ENCODE measurements around the gene CAMSAP1. TPM values are rescaled to one million over a fixed set of nuclear protein-coding genes. Genes with fewer than 3 reads are reported as not detected.

Gene CAMSAP1
- total RNA-seq, 4 donors from 2014 or later = 15.6 to 61.2 (median 43.2) TPM

GRCh38 chr9:135927195-135928013, 20.1 kb upstream of the CAMSAP1 start:
- TF ChIP-seq CTCF (IDR thresholded peaks at IDR 0.05) (no peak), POLR2A (IDR thresholded peaks at IDR 0.05) (no peak)
- intact Hi-C loops (cut with DNase I; ENCODE audit: low total_unique reads) = no loop called here
- Histone ChIP-seq H3K4me3 (no peak overlapping the region), H3K4me1 (no peaks in the 10 kb centered on the region), H3K36me3 (no peaks in the 10 kb centered on the region), H3K27me3 (no peaks in the 10 kb centered on the region), H3K27ac (no peak overlapping the region), H3K9me3 (no peaks in the 10 kb centered on the region)
- DNase-seq = no peak

GRCh38 chr9:135926402-135927194, 19.3 kb upstream of the CAMSAP1 start:
- intact Hi-C loops (cut with DNase I; ENCODE audit: low total_unique reads) = no loop called here
- no peak for DNase-seq
- Histone ChIP-seq H3K36me3 (no peaks in the 10 kb centered on the region), H3K9me3 (no peaks in the 10 kb centered on the region), H3K27me3 (no peaks in the 10 kb centered on the region), H3K4me1 (no peaks in the 10 kb centered on the region), H3K27ac (no peak overlapping the region), H3K4me3 (no peak overlapping the region)
- no peak for TF ChIP-seq POLR2A (IDR thresholded peaks at IDR 0.05)
- TF ChIP-seq CTCF (IDR thresholded peaks at IDR 0.05) = no peak

- no peak overlapping the region for H3K27ac ChIP-seq
- TF ChIP-seq POLR2A (IDR thresholded peaks at IDR 0.05) (no peak), CTCF (IDR thresholded peaks at IDR 0.05) (no peak)
- H3K9me3 ChIP-seq = no peaks in the 10 kb centered on the region
- H3K27me3 ChIP-seq = no peaks in the 10 kb centered on the region
- no peaks in the 10 kb centered on the region for H3K4me1 ChIP-seq
- intact Hi-C loops (cut with DNase I; ENCODE audit: low total_unique reads) = no loop called here
- H3K4me3 ChIP-seq = no peak overlapping the region
- no peaks in the 10 kb centered on the region for H3K36me3 ChIP-seq
- no peak for DNase-seq
Measured at GRCh38 chr9:135925496-135926133, 18.3 kb upstream of the CAMSAP1 start.

- intact Hi-C loops (cut with DNase I; ENCODE audit: low total_unique reads) = no loop called here
- DNase-seq = no peak
- Histone ChIP-seq H3K4me1 (no peaks in the 10 kb centered on the region), H3K9me3 (no peaks in the 10 kb centered on the region), H3K36me3 (no peaks in the 10 kb centered on the region), H3K27me3 (no peaks in the 10 kb centered on the region), H3K4me3 (no peak overlapping the region), H3K27ac (no peak overlapping the region)
- TF ChIP-seq CTCF (IDR thresholded peaks at IDR 0.05) (no peak), POLR2A (IDR thresholded peaks at IDR 0.05) (no peak)
Measured at GRCh38 chr9:135924628-135925338, 17.4 kb upstream of the CAMSAP1 start.
